ENCODE results near the gene NUP214.

- TF ChIP-seq CTCF (IDR thresholded peaks at IDR 0.05; ENCODE audit: insufficient read depth, low read length) (no peak), GABPA (IDR thresholded peaks at IDR 0.05; ENCODE audit: low read depth) (no peak)
These were observed 24.3 kb downstream of the NUP214 start for GRCh38 chr9:131149688-131150053.
